Stimulated activated CD8-positive, alpha-beta memory T cell treated with anti-CD3 and anti-CD28 coated beads, Interleukin-7, amount 100 ng/mL, for 4 hours (primary cell): ENCODE measurements around the gene KRTAP10-4.
"Not testable (repeated sequence)": the region's sequence is repeated elsewhere in the genome, so short reads cannot be mapped to it uniquely, and the experiment has no call there.

ENCODE experiments used
- DNase-seq, 2 donors: peaks; one replicate each; pipeline ENCODE4 v3.0.0-alpha.2; 2020; ENCODE audit warnings: low read depth in 2 of 2

KRTAP10-4 gene

GRCh38 chr21:44598061-44598460 is 24.5 kb downstream of the KRTAP10-4 start:
- no peak for DNase-seq

- no peak for DNase-seq
Measured at GRCh38 chr21:44599264-44600029, 25.9 kb downstream of the KRTAP10-4 start.

GRCh38 chr21:44600118-44600978 is 26.8 kb downstream of the KRTAP10-4 start, which contains the start of gene KRTAP10-7:
Gene KRTAP10-7, plus strand, starts transcription at chr21:44600597. Its CDS starts 25 bp downstream, at chr21:44600622.
- DNase-seq = not testable (repeated sequence)

- not testable (repeated sequence) for DNase-seq
Measured at GRCh38 chr21:44601091-44601490, 27.6 kb downstream of the KRTAP10-4 start.

- no peak for DNase-seq
Measured at GRCh38 chr21:44601596-44602462, 28.3 kb downstream of the KRTAP10-4 start.

GRCh38 chr21:44602463-44602850 is 28.9 kb downstream of the KRTAP10-4 start:
- DNase-seq = no peak

GRCh38 chr21:44603109-44603875 is 29.8 kb downstream of the KRTAP10-4 start:
- DNase-seq = no peak

GRCh38 chr21:44603911-44604310 is 30.4 kb downstream of the KRTAP10-4 start:
- no peak for DNase-seq

- no peak for DNase-seq
Measured at GRCh38 chr21:44606495-44606894, 33.0 kb downstream of the KRTAP10-4 start.

GRCh38 chr21:44609193-44609592 is 35.7 kb downstream of the KRTAP10-4 start:
- no peak for DNase-seq

GRCh38 chr21:44610157-44610843 is 36.8 kb downstream of the KRTAP10-4 start:
- not testable (repeated sequence) for DNase-seq

GRCh38 chr21:44611551-44611950 is 38.0 kb downstream of the KRTAP10-4 start:
- DNase-seq = no peak

GRCh38 chr21:44612029-44612486 is 38.5 kb downstream of the KRTAP10-4 start, which contains the start of gene KRTAP10-8:
Gene KRTAP10-8, plus strand, starts transcription at chr21:44612079. Its CDS starts 22 bp downstream, at chr21:44612101.
- no peak for DNase-seq

- no peak for DNase-seq
Measured at GRCh38 chr21:44612669-44613229, 39.2 kb downstream of the KRTAP10-4 start.

GRCh38 chr21:44613386-44614155 is 40.0 kb downstream of the KRTAP10-4 start:
- no peak for DNase-seq

- no peak for DNase-seq
Measured at GRCh38 chr21:44614161-44614631, 40.7 kb downstream of the KRTAP10-4 start.

GRCh38 chr21:44614961-44615391 is 41.4 kb downstream of the KRTAP10-4 start:
- DNase-seq = no peak

- DNase-seq = no peak
Measured at GRCh38 chr21:44615466-44615865, 41.9 kb downstream of the KRTAP10-4 start.
